Mesangial cell (primary cell): ENCODE data around the gene PLA2G4B. TPM values are rescaled to one million over a fixed set of nuclear protein-coding genes. Genes with fewer than 3 reads are reported as not detected.

ENCODE experiments used
- total RNA-seq: library from RNA; depleted of rRNA; stranded (reverse); fragments of >200 nt; gene quantifications from 2 replicates; pipeline ENCODE4 v1.2.3, GENCODE V29; 2015

The PLA2G4B gene, protein sequence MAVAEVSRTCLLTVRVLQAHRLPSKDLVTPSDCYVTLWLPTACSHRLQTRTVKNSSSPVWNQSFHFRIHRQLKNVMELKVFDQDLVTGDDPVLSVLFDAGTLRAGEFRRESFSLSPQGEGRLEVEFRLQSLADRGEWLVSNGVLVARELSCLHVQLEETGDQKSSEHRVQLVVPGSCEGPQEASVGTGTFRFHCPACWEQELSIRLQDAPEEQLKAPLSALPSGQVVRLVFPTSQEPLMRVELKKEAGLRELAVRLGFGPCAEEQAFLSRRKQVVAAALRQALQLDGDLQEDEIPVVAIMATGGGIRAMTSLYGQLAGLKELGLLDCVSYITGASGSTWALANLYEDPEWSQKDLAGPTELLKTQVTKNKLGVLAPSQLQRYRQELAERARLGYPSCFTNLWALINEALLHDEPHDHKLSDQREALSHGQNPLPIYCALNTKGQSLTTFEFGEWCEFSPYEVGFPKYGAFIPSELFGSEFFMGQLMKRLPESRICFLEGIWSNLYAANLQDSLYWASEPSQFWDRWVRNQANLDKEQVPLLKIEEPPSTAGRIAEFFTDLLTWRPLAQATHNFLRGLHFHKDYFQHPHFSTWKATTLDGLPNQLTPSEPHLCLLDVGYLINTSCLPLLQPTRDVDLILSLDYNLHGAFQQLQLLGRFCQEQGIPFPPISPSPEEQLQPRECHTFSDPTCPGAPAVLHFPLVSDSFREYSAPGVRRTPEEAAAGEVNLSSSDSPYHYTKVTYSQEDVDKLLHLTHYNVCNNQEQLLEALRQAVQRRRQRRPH
- 2.4 TPM in 1 of 2 replicates, not detected in the other for total RNA-seq

DNA sequence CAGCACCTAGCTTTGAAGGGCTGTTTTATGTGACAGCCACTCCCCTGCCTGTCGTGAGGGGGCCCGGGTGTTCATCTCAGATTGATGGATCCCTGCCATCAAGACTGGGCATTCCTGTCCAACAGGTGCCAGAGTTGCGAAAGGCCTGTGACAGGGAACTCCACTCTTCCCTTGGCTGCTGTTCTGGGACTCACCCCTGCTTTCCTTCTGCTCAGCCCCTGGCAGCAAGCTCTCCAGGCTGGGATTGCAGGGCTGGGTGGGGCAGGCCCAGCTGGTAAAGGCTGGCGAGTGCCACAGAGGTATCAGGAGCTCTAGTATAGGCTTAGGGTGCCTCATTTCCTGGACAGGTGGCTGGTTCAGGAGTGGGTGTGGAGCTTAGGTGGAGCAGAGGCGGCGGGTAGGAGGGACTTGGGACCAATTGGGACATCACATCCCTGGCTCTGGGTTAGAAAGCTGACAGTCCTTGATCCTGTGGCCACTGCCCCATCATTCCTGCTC lies at the start of gene PLA2G4B:
PLA2G4B (plus strand) TSS at position 448 of the 498 bp plus-strand sequence. CDS start 67 bp downstream, outside the sequence.

DNA sequence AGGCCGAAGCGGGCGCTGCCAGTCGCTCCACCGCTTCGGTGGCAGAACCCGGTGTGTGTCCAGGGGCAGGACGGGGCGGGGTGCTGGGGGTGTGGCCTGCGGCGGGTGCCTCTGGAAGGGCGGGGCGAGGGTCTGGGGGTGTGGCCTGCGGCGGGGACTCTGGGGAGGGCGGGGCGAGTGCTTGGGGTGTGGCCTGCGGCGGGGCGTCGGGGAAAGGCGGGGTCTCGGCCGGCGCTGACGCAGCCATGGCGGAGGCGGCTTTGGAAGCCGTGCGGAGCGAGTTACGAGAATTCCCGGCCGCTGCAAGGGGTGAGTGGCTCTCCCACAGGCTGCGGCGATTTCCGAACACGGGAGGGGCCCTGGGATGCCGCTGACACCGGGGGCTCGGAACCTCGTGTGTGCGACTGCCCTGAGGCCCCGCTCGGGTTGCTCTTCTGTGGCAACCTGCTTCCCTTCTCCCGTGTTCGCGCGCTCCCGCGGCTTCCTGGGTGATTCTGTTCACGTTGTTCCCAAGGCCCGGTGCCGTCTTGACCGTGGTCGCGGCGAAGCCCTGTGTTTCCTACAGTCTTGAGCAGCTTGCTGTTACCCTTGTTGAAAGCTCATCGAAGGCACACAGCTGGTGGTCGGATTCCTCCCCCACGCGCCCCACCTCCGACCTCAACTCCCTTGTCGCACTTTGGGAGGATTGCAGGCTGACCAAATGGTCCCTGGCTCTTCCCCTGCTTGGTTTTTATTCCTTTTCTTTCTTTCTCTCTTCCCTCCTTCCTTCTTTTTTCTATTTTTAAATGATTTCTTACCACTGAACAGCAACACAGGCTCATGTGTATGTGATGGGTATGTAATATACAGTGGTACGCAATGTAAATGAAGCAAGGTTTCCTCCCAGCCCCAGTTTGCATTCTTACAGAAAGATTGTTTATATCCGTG lies 10.5 kb upstream of the PLA2G4B start, which contains the start of gene JMJD7:
JMJD7 (plus strand) TSS at position 213 of the 927 bp plus-strand sequence; CDS start at position 246, 33 bp downstream.

DNA sequence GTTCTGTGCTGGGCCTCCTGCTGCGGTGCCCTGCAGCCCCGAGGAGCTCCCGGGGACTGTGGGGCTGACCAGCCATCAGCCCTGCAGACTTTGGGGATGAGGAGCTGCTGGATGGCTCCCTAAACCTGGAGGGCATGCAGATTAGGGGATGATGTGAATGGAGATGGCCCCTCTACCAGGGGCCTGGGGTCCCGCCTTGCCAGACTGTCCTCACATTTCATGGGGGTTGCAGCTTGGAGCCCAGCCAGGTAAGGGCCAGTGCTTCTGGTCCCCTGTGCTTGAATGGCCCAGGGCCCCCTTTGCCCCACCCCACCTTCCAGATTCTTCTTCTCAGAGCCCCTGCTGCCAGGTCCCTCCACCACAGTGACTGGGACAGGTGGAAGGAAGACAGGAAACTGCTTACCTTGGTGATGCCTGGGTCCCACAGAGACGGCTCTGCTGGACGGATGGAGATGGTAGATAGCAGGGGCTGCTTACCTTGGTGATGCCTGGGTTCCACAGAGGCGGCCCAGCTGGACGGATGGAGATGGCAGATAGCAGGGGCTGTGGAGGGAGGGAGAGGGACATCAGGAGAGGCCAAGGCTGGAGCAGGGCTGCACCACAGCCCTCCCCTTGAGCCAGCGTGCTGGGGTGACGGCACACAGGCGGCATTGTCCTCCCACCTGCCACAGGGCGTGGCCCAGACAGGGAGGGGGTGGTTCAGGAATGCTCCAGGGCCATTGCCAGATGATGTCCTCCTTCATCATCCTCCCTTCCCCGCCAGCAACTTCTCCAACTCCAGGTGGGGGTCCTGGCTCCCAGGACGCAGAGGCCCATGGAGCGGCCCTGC lies 55.0 kb downstream of the PLA2G4B start, which contains the start of gene SPTBN5:
SPTBN5 (minus strand) TSS at position 632 of the 829 bp plus-strand sequence; CDS start at position 76, 556 bp downstream.

Other genes with a start within 250 kb of the PLA2G4B start
- 11.6 and 15.8 TPM in 2 replicates for gene MGA, start 178.4 kb upstream of the PLA2G4B start, total RNA-seq
- 11.0 and 11.9 TPM in 2 replicates for gene MAPKBP1, start 64.4 kb upstream of the PLA2G4B start, total RNA-seq
- gene JMJD7, start 10.8 kb upstream of the PLA2G4B start, total RNA-seq: 3.0 and 9.3 TPM in 2 replicates
- under 0.01 and 0.25 TPM in 2 replicates for gene SPTBN5, start 55.2 kb downstream of the PLA2G4B start, total RNA-seq
- 23.6 and 39.1 TPM in 2 replicates for gene EHD4, start 133.7 kb downstream of the PLA2G4B start, total RNA-seq
- not detected in 2 replicates for gene PLA2G4E, start 182.2 kb downstream of the PLA2G4B start, total RNA-seq